Effector CD8-positive, alpha-beta T cell (primary cell): ENCODE data around the gene B3GALT6.
"Not testable (repeated sequence)": the region's sequence is repeated elsewhere in the genome, so short reads cannot be mapped to it uniquely, and the experiment has no call there.

Source experiments
- DNase-seq: peaks from one replicate; lab custom pipeline; 2025; lab: John Stamatoyannopoulos, UW
- total RNA-seq, 4 experiments: gene quantifications; one replicate each; lab custom pipeline; 2026; lab: John Stamatoyannopoulos, UW

B3GALT6 gene
- 24.1 to 67.2 (median 25.9) reads per million in 4 experiments for total RNA-seq

DNA sequence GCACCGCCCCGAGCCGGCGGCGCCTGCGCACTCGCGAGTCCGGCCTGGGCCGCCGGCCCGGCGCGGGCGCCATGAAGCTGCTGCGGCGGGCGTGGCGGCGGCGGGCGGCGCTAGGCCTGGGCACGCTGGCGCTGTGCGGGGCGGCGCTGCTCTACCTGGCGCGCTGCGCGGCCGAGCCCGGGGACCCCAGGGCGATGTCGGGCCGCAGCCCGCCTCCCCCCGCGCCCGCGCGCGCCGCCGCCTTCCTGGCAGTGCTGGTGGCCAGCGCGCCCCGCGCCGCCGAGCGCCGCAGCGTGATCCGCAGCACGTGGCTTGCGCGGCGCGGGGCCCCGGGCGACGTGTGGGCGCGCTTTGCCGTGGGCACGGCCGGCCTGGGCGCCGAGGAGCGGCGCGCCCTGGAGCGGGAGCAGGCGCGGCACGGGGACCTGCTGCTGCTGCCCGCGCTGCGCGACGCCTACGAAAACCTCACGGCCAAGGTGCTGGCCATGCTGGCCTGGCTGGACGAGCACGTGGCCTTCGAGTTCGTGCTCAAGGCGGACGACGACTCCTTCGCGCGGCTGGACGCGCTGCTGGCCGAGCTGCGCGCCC, at the start of gene B3GALT6:
TSS of gene B3GALT6 (plus strand) at position 30 of the 588 bp plus-strand sequence. CDS start at position 72, 42 bp downstream.
- no peak for DNase-seq

DNA sequence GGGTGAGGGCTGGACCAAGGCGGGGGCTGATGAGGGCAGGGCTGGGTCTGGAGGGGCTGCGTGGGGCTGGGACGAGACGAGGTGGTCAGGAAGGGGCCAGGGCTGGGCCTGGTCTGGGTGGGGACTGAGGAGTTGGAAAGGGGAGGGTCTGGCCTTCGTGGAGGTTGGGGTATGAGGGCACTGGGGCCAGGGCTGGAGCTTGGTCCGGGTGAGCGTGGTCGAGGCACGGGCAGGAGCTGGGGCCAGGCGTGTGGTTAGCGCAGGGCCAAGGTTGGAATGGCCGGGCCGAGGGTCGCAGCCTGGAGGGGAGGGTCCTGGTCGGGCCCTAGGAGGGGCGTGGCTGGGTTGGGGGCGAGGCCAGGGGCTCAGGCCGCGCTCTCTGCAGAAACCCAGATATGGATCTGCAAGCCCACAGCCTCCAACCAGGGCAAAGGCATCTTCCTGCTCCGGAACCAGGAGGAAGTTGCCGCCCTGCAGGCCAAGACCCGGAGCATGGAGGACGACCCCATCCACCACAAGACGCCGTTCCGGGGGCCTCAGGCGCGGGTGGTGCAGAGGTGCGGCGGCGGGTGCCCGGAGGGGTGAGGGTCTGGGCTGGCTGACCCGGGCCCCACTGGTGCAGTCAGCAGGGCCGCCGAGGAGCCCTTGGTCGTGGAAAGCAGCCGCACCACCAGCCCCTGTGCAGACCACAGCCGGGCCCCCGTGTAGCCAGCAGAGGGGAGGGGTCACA, 49.4 kb upstream of the B3GALT6 start:
- DNase-seq, result no peak

DNA sequence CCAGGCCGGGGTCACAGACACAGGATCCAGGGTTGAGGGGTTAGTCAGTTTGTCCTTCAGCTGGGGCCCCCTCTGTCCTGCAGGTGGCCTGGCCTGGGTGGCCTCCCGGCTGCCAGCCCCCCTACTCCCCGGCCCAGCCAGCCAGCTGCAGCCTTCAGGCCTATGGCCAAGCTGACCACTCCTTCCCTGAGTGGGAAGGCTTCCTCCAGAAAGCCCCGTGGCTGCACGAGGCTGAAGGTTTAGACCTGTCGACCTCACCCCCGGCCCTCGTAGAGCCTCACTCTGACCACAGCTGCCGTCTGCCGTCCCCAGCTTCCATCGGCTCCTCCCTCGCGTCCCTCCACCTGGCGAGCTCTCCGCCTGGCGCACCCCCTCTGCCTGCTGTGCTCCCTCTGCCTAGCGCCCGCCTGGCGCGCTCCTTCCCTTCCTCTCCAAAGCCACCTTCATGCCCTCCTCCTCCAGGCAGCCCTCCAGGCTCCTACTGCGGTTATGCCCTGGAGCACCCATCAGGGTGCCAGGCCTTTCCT, 48.8 kb upstream of the B3GALT6 start:
- no peak for DNase-seq

DNA sequence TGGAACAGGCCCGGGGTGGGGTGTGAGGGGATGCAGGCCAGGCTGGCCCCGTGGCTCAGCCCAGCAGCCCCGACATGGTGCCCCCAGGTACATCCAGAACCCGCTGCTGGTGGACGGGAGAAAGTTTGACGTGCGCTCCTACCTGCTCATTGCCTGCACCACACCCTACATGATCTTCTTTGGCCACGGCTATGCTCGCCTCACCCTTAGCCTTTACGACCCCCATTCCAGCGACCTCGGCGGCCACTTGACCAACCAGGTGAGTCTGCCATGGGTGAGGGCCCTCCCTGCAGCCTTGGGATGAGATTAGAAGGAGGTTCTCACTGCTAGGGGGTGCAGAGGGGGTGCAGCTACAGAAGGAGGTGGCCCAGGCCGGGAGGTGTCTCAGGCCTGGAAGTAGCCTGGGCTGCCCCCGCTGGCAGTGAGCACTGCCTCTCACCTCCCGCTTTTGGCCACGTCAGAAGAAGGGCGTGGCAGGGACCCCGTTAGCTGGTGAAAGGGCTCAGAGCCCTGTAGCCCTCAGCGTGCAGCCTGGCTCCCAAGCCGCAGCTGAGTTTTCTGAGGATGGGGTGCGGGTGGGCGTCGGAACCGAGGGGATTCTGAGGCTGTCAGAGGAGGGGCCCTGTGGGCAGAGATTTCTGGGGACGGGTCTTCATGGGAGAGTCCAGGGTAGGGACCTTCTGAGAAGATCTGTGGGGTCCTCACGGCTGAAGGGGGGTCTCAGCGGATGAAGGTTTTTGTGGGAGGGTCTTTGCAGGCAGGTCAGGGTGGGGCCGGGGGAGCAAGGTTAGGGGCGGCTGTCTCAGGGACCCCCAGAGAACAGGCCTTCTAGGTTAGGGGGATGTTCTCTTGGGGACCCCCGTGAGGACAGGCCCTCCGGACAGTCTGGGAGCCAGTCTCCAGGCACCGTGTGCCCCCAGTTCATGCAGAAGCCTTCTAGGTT, 47.9 kb upstream of the B3GALT6 start:
- DNase-seq, result no peak

DNA sequence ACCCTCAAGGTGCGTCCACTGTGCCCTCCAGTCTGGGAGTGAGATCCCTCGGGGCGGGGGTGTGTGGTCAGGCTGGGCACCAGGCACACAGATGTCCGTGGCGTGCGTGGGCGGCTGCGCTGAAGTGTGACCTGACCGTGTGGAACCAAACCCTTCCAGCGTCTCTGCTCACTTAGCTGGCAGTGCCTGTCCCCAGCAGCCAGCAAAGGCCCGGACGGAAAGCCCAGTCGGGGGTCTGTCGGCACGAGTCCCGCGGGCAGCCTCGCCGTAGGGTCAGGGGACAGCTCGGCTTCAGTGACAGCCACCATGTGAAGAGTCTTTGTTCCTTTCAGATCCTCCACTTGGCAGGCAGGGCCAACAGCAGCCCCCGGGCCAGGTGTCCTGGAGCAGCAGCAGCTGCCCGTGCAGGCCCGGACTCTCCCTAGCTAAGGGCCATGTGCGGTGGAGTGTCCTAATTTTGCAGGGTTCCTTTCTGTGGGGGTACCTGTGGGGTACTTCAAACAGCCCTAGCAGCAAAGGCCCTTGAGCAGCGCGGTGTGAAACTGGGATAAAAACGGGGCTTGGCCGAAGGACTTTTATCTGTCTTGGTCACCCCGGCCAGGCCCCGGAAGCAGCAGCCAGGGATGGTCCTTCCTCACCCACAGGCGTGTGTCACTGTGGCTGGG, 46.8 kb upstream of the B3GALT6 start:
- DNase-seq, result no peak

DNA sequence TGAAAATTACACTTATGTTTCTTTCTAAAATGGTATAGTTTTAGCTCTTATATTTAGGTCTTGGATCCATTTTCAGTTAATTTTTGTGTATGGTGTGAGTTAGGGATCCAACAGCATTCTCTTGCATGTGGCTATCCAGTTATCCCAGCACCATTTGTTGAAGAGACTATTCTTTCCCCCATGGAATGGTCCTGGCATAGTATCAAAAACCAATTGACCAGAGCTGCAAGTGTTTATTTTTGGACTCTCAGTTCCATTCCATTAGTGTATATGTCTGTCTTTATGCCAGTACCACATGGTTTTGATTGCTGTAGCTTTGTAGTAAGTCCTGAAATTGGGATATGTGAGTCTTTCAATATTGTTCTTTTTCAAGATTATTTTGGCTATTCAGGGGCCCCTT, 44.1 kb upstream of the B3GALT6 start:
- no peak for DNase-seq

DNA sequence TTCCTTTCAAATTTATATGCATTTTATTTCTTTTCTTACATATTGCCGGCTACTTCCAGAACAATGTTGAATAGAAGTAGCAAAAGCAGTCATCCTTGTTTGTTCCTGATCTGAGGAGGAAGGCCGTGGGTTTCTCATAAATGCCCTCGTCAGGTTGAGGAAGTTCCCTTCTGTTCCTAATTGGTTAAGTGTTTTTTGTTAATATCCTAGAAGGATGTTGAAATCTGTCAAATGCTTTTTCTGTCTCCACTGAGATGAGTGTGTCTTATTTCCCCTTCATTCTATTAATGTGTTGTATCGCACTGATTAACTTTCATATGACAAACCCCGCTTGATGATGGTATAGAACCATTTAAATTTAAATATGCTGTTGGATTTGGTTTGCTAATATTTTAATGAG, 42.9 kb upstream of the B3GALT6 start:
- no peak for DNase-seq

DNA sequence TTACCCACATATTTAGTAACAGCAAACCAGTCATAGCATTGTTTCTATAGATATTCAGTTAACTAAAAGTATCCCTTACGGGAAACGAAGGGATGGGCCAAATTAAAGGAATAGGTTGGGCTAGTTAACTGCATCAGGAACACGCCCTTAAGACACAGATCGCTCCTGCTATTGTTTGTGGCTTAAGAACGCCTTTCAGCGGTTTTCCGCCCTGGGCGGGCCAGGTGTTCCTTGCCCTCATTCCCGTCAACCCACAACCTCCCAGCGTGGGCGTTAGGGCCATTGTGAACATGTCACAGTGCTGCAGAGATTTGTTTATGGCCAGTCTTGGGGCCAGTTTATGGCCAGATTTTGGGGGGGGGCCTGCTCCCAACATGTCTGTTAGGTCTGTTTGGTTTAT, 40.3 kb upstream of the B3GALT6 start:
- no peak for DNase-seq

DNA sequence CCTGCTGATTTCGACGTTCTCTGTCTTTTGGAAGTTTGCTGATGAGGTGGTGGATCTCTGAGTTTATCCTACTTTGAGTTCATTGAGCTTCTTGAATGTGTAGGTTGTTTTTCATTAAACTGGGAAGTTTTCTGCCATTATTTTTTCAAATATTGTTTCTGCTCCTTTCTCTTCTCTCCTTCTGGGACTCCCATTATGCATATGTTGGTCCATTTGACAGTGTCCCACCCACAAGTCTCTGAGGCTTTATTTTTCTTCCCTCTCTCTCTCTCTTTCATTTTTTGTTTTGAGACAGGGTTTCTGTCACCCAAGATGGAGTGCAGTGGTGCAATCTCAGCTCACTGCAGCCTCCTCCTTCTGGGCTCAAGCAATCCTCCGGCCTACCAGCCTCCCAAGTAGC, 37.3 kb upstream of the B3GALT6 start:
- DNase-seq, result no peak

DNA sequence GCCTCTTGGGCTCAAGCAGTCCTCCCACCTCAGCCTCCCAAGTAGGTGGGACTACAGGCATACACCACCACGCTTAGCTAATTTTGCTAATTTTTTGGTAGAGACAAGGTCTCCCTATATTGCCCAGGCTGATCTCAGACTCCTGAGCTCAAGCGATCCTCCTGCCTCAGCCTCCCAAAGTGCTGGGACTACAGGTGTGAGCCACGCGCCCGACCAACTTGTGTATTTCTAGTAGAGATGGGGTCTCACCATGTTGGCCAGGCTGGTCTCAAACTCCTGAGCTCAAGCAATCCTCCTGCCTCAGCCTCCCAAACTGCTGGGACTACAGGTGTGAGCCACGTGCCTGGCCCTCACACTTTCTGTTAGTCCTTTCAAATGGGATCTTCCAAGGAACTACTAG, 36.3 kb upstream of the B3GALT6 start:
- DNase-seq, result not testable (repeated sequence)

DNA sequence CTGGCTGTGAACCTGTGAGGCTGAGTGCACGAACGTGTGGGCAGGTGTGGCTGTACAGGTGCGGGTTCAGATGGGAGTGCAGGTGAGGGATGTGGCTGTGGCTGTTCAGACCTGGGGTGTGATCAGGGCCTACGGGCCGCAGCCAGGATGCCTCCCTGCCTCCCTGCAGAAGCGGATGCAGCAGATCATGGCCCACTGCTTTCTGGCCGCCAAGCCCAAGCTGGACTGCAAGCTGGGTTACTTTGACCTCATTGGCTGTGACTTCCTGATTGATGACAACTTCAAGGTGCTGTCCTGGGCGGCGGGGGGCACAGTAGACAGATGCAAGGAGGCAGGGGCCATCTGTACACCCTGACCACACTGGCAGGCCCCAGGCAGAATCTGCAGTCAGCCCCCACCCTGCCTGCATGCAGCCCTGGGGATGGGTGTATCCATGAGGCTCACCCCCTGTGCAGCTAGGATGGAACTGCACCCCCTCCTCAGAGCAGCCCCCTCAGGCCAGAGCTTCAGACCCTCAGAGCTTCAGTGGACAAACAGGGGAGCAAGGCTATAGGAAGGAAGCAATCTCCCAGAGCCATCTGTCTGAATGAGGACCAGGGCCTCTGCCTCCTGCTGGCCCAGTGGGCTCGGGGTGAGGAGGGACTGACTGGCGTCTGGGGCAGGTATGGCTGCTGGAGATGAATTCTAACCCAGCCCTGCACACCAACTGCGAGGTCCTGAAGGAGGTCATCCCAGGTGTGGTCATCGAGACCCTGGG, 35.4 kb upstream of the B3GALT6 start:
- DNase-seq, result no peak

DNA sequence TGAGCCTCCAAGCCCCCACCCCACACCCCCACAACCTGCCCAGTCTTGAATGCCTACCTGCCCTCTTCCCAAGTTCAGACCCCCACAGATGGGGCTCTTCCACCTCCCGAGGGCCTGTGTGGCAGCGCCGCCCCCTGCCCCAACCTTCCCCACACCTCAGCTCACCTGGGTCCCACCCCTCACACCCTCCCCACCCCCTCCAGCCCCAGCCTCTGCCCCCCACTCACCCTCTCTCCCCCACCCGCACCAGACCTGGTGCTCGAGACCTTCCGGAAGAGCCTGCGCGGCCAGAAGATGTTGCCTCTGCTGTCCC, 34.9 kb upstream of the B3GALT6 start:
- no peak for DNase-seq

DNA sequence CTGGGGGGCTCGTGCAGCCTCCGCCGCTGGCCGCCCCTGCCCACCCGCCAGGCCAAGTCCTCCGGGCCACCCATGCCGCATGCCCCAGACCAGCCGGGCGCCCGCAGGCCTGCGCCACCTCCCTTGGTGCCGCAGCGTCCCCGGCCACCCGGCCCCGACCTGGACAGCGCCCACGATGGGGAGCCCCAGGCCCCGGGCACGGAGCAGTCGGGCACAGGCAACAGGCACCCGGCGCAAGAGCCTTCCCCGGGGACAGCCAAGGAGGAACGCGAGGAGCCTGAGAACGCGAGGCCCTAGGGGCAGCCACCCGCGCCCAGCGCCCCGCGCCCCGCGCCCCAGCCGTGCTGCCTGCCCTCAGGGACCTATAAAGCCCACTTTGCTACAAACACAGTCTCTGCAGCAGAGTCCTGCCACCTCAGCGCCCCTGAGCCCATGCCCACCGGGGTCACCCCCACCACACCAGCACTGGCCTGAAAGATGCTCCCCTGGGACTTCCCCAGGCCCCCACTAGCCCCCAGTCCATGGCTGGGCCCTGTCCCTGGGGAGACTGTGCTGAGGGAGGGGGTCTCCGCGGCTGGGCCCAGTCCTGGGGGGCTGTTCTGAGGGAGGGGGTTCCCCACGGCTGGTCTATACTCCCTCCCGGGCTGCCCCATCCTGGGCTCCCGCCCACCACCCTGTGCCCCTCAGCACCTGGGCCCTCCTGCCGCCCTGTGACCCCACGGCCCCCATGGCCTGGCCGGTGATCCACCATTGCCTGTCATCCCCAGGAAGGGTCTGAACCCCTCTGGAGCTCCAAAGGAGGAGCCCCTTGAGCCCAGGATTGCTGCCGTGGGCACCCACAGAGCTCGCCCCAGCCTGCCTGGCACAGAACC, 34.2 kb upstream of the B3GALT6 start:
- no peak for DNase-seq

DNA sequence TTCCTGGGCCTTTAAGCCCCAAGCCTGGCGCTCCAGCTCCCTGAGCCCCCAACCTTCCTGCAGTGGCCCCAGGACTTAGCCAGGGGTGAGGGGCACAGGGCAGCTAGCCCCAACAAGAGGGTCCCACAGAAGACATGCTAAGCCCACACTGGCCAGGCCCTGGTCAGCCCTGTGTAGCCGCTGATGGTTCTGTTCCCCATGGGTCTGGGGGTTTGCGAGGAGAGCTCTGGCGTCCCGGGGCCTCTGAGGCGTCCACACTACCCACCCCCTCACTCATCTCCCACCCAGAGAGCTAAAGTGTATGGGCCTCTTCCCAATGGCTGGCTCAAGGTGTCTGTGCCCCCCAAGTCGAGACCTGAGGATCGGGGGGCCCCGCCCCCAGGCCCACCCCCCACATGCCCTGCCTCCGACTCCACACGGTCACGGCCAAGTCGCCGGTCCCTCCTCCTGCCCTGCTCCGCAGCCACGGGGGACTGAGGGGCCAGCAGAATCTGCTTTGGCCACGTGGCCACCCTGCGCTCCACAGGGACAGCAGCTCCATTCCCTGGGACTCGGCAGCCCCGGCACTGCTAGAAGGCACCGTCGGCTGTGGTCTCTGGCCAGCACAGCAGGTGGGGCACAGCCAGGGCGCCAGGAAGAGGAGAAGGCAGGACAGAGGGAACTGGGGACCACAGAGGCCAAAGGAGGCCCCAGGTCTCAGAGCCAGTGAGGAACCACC, 33.5 kb upstream of the B3GALT6 start:
- DNase-seq, result no peak

DNA sequence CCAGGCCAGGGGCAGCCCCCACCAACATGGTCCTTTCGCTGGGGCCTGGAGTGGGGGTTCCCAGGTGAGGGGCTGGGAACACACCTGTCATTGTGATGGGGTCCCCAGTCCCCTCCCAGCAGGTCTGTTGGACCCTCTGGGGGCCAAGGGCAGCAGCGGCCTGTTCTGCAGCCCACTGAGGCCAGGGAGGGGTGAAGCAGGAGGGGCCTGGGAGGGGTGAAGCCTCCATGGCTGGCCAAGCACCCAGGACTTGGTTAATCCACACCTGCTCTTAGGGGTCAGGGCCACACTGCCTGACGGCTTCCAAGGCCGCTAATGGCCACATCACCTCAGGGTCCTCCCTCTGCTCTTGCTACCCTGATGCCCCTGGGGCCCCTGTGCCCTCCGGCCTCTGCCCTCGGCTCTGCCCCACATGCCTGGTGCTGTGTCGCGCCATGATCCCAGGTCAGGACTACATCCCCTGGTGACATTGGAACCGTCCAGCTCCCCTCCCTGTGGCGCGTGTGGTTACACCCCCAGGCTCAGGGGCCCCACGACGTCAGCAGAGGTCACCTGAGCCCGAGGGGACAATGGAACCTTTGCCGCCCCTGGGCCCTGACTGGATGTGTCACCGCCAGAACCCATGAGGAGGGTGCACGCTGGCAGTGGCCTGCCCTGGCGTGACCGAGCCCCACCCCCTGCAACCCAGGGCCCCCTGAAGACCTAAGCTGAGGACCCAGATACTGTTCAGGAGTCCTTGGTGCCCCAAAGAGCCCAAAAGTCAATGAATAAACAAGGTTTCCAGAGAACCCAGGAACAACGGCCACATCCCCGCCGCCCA, 32.7 kb upstream of the B3GALT6 start:
- no peak for DNase-seq

DNA sequence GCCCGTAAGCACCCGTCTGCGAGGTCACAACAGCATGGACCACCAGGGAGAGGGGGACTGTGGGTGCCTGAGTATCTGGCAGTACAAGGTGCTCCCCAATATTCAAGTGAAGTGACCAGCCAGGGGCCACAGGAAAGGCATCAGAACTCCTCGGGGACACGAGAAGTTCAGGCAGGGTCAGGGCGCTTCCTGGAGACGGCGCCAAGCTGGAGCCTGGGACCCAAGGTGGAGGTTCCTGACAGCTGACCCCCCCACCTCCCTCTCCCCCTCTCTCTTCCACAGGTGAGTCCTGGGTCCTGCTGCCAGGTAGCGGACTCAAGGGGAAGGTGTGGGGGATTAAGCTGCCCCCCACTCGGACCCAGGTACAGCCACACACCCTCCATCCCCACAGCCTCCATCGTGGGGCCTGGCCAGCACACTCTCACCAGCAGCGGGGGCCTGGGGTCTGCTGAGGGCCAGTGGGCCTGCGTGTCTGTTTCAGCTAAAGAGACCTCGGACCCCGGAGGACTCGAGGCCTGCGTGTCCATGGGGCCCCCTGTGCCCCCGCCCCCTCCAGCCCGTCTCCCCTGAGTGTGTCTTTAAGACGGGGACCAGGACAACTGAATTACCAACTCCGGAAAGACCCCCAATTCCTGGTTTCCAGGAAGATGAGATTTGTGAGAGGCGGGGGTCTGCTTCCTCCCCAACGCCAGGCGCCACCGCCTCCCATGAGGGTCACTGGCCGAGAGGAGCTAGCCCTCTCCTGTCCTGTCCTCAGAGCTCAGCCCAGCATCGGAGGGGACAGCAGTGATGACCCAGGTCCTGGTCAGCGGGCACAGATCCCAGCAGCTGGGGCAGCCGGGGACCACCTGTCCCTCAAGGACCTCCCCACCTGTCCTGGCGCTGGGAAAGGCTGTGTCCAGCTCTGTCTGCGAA, 31.8 kb upstream of the B3GALT6 start:
- no peak for DNase-seq
